GM19035 (cell line): ENCODE data around the gene MS4A1.
"Not testable (repeated sequence)": the region's sequence is repeated elsewhere in the genome, so short reads cannot be mapped to it uniquely, and the experiment has no call there.

Source experiments
- ATAC-seq: cut with Tn5 transposase; IDR thresholded peaks from one replicate; pipeline ENCODE4 v1.9.1; 2021; ENCODE audit not compliant: unreplicated experiment

MS4A1 gene

GRCh38 chr11:60455531-60456042, at the start of gene MS4A1:
Gene MS4A1 (plus strand): TSS chr11:60455847. CDS start chr11:60462375, 6,528 bp downstream.
- peak; percentile 72 for ATAC-seq

- ATAC-seq, result no peak
Measured at GRCh38 chr11:60420015-60420414, 35.6 kb upstream of the MS4A1 start.

- no peak for ATAC-seq
Measured at GRCh38 chr11:60422609-60423008, 33.0 kb upstream of the MS4A1 start.

GRCh38 chr11:60428517-60428916, 27.1 kb upstream of the MS4A1 start:
- no peak for ATAC-seq

GRCh38 chr11:60429272-60429671, 26.4 kb upstream of the MS4A1 start, which contains the start of gene MS4A5:
Gene MS4A5 (plus strand): TSS chr11:60429572. CDS start chr11:60429675, 103 bp downstream.
- ATAC-seq, result no peak

GRCh38 chr11:60431251-60431650, 24.4 kb upstream of the MS4A1 start:
- no peak for ATAC-seq

- ATAC-seq, result no peak
Measured at GRCh38 chr11:60433401-60433800, 22.2 kb upstream of the MS4A1 start.

GRCh38 chr11:60447070-60447469, 8.6 kb upstream of the MS4A1 start:
- no peak for ATAC-seq

- ATAC-seq, result no peak
Measured at GRCh38 chr11:60447846-60448245, 7.8 kb upstream of the MS4A1 start.

GRCh38 chr11:60451185-60451584, 4.5 kb upstream of the MS4A1 start:
- not testable (repeated sequence) for ATAC-seq

- no peak for ATAC-seq
Measured at GRCh38 chr11:60454212-60454611, 1.4 kb upstream of the MS4A1 start.

- peak; percentile 42 for ATAC-seq
Measured at GRCh38 chr11:60457576-60457975, 1.9 kb downstream of the MS4A1 start.

GRCh38 chr11:60459345-60459744, 3.7 kb downstream of the MS4A1 start:
- ATAC-seq, result peak; percentile 23

- ATAC-seq, result no peak
Measured at GRCh38 chr11:60468829-60469228, 13.2 kb downstream of the MS4A1 start.

- no peak for ATAC-seq
Measured at GRCh38 chr11:60469723-60470122, 14.1 kb downstream of the MS4A1 start.

GRCh38 chr11:60477035-60477445, 21.4 kb downstream of the MS4A1 start:
- ATAC-seq, result peak; percentile 45

- ATAC-seq, result no peak
Measured at GRCh38 chr11:60482361-60482760, 26.7 kb downstream of the MS4A1 start.

GRCh38 chr11:60485987-60486386, 30.3 kb downstream of the MS4A1 start:
- ATAC-seq, result peak; percentile 98

- no peak for ATAC-seq
Measured at GRCh38 chr11:60492488-60493009, 36.9 kb downstream of the MS4A1 start, which contains the start of gene MS4A12. Gene MS4A12 (plus strand): TSS chr11:60492778. CDS start chr11:60497319, 4,541 bp downstream.

- ATAC-seq, result no peak
Measured at GRCh38 chr11:60493454-60493853, 37.8 kb downstream of the MS4A1 start.

- ATAC-seq, result no peak
Measured at GRCh38 chr11:60498399-60498798, 42.8 kb downstream of the MS4A1 start.

- no peak for ATAC-seq
Measured at GRCh38 chr11:60498853-60499252, 43.2 kb downstream of the MS4A1 start.
